K562 (cell line): Measurements from ENCODE around the gene ZNF350. TPM values are rescaled to one million over a fixed set of nuclear protein-coding genes. Genes with fewer than 3 reads are reported as not detected.

Source experiments
- CBX5 ChIP-seq: IDR thresholded peaks from 2 replicates; pipeline ENCODE4 v1.6.1; 2014; ENCODE audit warnings: low read depth, borderline replicate concordance
- DEAF1 ChIP-seq: fragments of 450-650 bp; formaldehyde crosslinking; IDR thresholded peaks from 2 replicates; pipeline ENCODE4 v1.4.0; 2020; ENCODE audit warnings: mild to moderate bottlenecking, moderate library complexity
- FOXJ2 ChIP-seq: fragments of 200-800 bp; sonication (Bioruptor generic); IDR thresholded peaks from 2 replicates; pipeline ENCODE4 v1.6.1; 2016; ENCODE audit warnings: missing genetic modification characterization, missing compliant biosample characterization
- FOXJ3 ChIP-seq: sonication (generic); formaldehyde crosslinking; IDR thresholded peaks from 2 replicates; pipeline ENCODE4 v1.4.0; 2020; ENCODE audit warnings: mild to moderate bottlenecking, missing genetic modification reagents
- FOXK2 ChIP-seq, 2 experiments: fragments of 450-650 bp; IDR thresholded peaks in 1 of 2; conservative IDR thresholded peaks in 1 of 2; 2 replicates each; pipeline ENCODE4 v1.6.1; 2016; ENCODE audit warnings: low read depth in 2 of 2, mild to moderate bottlenecking in 1 of 2
- HMBOX1 ChIP-seq: sonication (generic); IDR thresholded peaks from 2 replicates; pipeline ENCODE4 v1.6.1; 2016
- JUND ChIP-seq, 2 experiments: IDR thresholded peaks; 2 replicates in 1 of 2; 3 replicates in 1 of 2; pipeline ENCODE4 v1.6.1; 2011; ENCODE audit warnings: borderline replicate concordance in 2 of 2, low read depth in 2 of 2, low read length in 2 of 2, improper control_type of control experiment in 1 of 2, missing biosample characterization in 1 of 2, missing genetic modification characterization in 1 of 2, missing genetic modification reagents in 1 of 2
- KDM5B ChIP-seq: fragments of 200-600 bp; sonication (generic); IDR thresholded peaks from 2 replicates; pipeline ENCODE4 v1.6.1; 2012; ENCODE audit warnings: low read depth, mild to moderate bottlenecking, moderate library complexity, low read length, control low read depth, inconsistent platforms; ENCODE audit not compliant: insufficient replicate concordance
- MCM3 ChIP-seq: fragments of 450-650 bp; IDR thresholded peaks from 2 replicates; pipeline ENCODE4 v1.6.1; 2016
- MITF ChIP-seq: IDR thresholded peaks from 2 replicates; pipeline ENCODE4 v1.6.1; 2014; ENCODE audit warnings: antibody characterized with exemption
- NEUROD1 ChIP-seq: fragments of 150-350 bp; IDR thresholded peaks from 2 replicates; pipeline ENCODE4 v1.6.1; 2014; ENCODE audit warnings: borderline replicate concordance, low read length, low read depth; ENCODE audit not compliant: partially characterized antibody
- PHB2 ChIP-seq: fragments of 450-650 bp; IDR thresholded peaks from 2 replicates; pipeline ENCODE4 v1.6.1; 2017; ENCODE audit warnings: low read depth
- POLR2A ChIP-seq: fragments of 450-650 bp; conservative IDR thresholded peaks from 2 replicates; pipeline ENCODE4 v1.6.1; 2016
- RAD21 ChIP-seq, 2 experiments: fragments of 250-450 bp in 1 of 2; fragments of 450-650 bp in 1 of 2; sonication (Bioruptor Pico) in 1 of 2; formaldehyde crosslinking in 1 of 2; IDR thresholded peaks in 1 of 2; conservative IDR thresholded peaks in 1 of 2; 2 replicates each; pipeline versions ENCODE4 v1.4.0 to v1.8.0; 2020 to 2022; ENCODE audit warnings: mild to moderate bottlenecking in 2 of 2, moderate library complexity in 1 of 2
- TBL1XR1 ChIP-seq, 2 experiments: IDR thresholded peaks; 2 replicates each; pipeline ENCODE4 v1.6.1; 2012; ENCODE audit warnings: improper control_type of control experiment in 2 of 2, low read length in 2 of 2, mild to moderate bottlenecking in 1 of 2
- ZNF174 ChIP-seq: fragments of 250-450 bp; sonication (Bioruptor Pico); IDR thresholded peaks from 2 replicates; pipeline ENCODE4 v1.4.0; 2020; ENCODE audit warnings: mild to moderate bottlenecking
- ZNF224 ChIP-seq: sonication (generic); formaldehyde crosslinking; IDR thresholded peaks from 2 replicates; pipeline ENCODE4 v1.8.0; 2022; ENCODE audit warnings: mild to moderate bottlenecking, missing genetic modification reagents
- ZNF766 ChIP-seq: fragments of 200-800 bp; sonication (Bioruptor generic); conservative IDR thresholded peaks from 2 replicates; pipeline ENCODE4 v1.6.1; 2016; ENCODE audit warnings: missing genetic modification characterization, missing compliant biosample characterization
- polyA plus RNA-seq, 8 experiments: library from polyadenylated mRNA; depleted of rRNA in 4 of 8; stranded (reverse) in 5 of 8; unstranded in 3 of 8; fragments of >200 nt; fragmentation: Nextera tagmentation in 2 of 8; fragmentation: Illumina TruSeq in 1 of 8; extraction: Ambion mirVana in 2 of 8; extraction: Trizol in 1 of 8; gene quantifications; 2 replicates each; pipeline versions ENCODE4 v1.2.1 to v1.2.3, GENCODE V29; 2011 to 2014; ENCODE audit warnings: inconsistent platforms in 1 of 8, missing spikeins in 1 of 8
- total RNA-seq, 7 experiments: library from RNA; depleted of rRNA in 6 of 7; stranded (reverse); fragments of >200 nt in 6 of 7; fragmentation: Illumina TruSeq in 2 of 7; extraction: Trizol in 2 of 7; gene quantifications; 2 replicates each; pipeline versions ENCODE4 v1.2.1 to v1.2.3, GENCODE V29; 2011 to 2021; ENCODE audit warnings: low replicate concordance in 1 of 7
- TF ChIP-seq, protein P1 (sequence below): fragments of 450-650 bp; formaldehyde crosslinking; IDR thresholded peaks from 2 replicates; pipeline ENCODE4 v1.4.0; 2022; ENCODE audit warnings: missing genetic modification characterization

Gene ZNF350
- total and polyA plus RNA-seq, 9 of the 15 experiments (the other 6 are each of a cell fraction or from before 2014, with no cell fraction given) = 1.7 to 4.8 (median 2.9) TPM

DNA sequence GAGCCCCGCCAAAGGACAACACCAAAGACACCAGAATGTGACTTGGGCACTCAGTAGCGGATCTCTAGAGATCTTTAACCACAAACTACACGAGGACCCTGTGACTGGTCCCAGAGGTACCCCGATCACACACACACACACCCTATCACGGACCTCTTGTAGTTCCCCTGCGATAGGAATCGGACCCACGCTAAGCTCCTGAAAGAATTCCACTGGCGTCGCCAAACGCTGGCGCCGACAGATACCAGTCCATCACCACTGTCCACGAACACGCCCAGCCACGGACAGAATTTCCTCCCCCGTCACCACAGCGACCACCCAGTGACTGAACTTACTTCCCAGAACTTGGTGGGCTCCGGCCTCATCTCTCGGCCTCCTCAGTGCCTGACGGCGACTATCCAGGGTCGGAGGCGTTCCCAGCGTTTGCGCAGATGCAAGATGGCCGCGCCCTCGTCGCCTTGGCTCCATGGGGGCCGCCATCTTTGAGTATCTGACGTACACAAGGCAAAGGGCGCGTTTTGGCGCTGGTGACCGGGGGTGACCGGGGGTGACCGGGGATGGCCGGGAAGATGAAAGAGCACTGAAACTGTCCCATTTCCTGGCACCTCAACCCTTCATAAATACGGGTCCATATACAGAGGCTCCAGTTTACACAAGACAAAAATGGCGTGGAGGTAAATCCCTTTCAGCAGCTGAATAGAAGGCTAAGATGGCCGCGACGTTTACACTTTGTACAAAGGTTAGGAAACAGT is 21.3 kb upstream of the ZNF350 start, which contains the start of gene ZNF615 (continued):
- no peak for TF ChIP-seq HMBOX1
- no peak for TF ChIP-seq KDM5B
- no peak for TF ChIP-seq MCM3
- TF ChIP-seq NEUROD1 = no peak
- no peak for TF ChIP-seq MITF
- TF ChIP-seq PHB2 = no peak
- 0 out of 4 replicates have a peak, but pooled peaks of 1 of the 2 experiments have one; percentile 38 for TF ChIP-seq TBL1XR1 (IDR thresholded peaks at IDR 0.05; ENCODE audit: low read length in 2 of 2)
- TF ChIP-seq, protein P1, sequence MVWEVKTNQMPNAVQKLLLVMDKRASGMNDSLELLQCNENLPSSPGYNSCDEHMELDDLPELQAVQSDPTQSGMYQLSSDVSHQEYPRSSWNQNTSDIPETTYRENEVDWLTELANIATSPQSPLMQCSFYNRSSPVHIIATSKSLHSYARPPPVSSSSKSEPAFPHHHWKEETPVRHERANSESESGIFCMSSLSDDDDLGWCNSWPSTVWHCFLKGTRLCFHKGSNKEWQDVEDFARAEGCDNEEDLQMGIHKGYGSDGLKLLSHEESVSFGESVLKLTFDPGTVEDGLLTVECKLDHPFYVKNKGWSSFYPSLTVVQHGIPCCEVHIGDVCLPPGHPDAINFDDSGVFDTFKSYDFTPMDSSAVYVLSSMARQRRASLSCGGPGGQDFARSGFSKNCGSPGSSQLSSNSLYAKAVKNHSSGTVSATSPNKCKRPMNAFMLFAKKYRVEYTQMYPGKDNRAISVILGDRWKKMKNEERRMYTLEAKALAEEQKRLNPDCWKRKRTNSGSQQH (CRISPR knock-in tag) = no peak
- peak; percentile 60 for TF ChIP-seq POLR2A
- no peak for TF ChIP-seq ZNF174 (CRISPR knock-in tag)
- no peak for TF ChIP-seq FOXJ3 (CRISPR knock-in tag)
- TF ChIP-seq FOXK2 (conservative IDR thresholded peaks at IDR 0.05 in 1 of 2, IDR thresholded peaks at IDR 0.05 in 1 of 2; ENCODE audit: low read depth in 2 of 2) = peak; percentile 55 to 77; a peak in 2 of 4 replicates
- TF ChIP-seq CBX5 = 0 out of 2 replicates have a peak, but pooled peaks have one; percentile 11
- no peak for TF ChIP-seq DEAF1
- TF ChIP-seq ZNF224 (CRISPR knock-in tag) = no peak
- TF ChIP-seq RAD21 (CRISPR knock-in tag; conservative IDR thresholded peaks at IDR 0.05 in 1 of 2, IDR thresholded peaks at IDR 0.05 in 1 of 2) = 0 out of 4 replicates have a peak, but pooled peaks of 1 of the 2 experiments have one; percentile 4
- TF ChIP-seq FOXJ2 (tag) = 0 out of 2 replicates have a peak, but pooled peaks have one; percentile 24
- TF ChIP-seq JUND (IDR thresholded peaks at IDR 0.05; ENCODE audit: borderline replicate concordance, low read depth, low read length) = 0 out of 2 replicates have a peak, but pooled peaks have one; percentile 22
- no peak; the same call in 2 of the 3 replicates for TF ChIP-seq JUND (tag; IDR thresholded peaks at IDR 0.05; ENCODE audit: borderline replicate concordance, low read depth, low read length)
- peak; percentile 90 for TF ChIP-seq ZNF766
